A549 (cell line): ENCODE data around the gene COA8. TPM values are rescaled to one million over a fixed set of nuclear protein-coding genes. Genes with fewer than 3 reads are reported as not detected.

Source experiments
- ATAC-seq, 2 experiments: fragments of 200-7000 bp in 1 of 2; fragments of >200 bp in 1 of 2; cut with Nextera tagmentation in 1 of 2; cut with Tn5 transposase in 1 of 2; 3 replicates each; pipeline versions ENCODE4 v1.8.0 to v1.9.1; 2018 to 2020; ENCODE audit warnings: mild to moderate bottlenecking in 1 of 2, moderate library complexity in 1 of 2
- CTCF ChIA-PET: fragments of 300-600 bp; sonication (Branson Sonifier 250); formaldehyde crosslinking; extraction: SDS; loops from one replicate; lab custom pipeline; 2021; ENCODE audit warnings: antibody characterized with exemption, inconsistent platforms; lab: Yijun Ruan, JAX
- POLR2A ChIA-PET: fragments of 350-600 bp; formaldehyde crosslinking; extraction: SDS; loops from one replicate; lab custom pipeline; 2021; ENCODE audit warnings: antibody characterized with exemption, inconsistent platforms; lab: Yijun Ruan, JAX
- DNase-seq, 2 experiments: peaks; one replicate each; pipeline versions ENCODE4 v3.0.0 to v3.0.0-alpha.2; 2011 to 2016; ENCODE audit warnings: low read depth in 1 of 2, low spot score in 1 of 2
- FAIRE-seq: peaks from 2 replicates; lab custom pipeline; 2011; peaks lifted over from hg19 to GRCh38; lab: Jason Lieb, UNC
- H3K27ac ChIP-seq, 2 experiments: fragments of >200 bp; sonication (Bioruptor Twin); formaldehyde crosslinking; 3 replicates each; pipeline ENCODE4 v1.5.1; 2016 to 2017
- H3K4me1 ChIP-seq: fragments of >200 bp; sonication (Bioruptor Twin); formaldehyde crosslinking; 3 replicates; pipeline ENCODE4 v1.6.1; 2016
- H3K4me2 ChIP-seq: fragments of >200 bp; sonication (Bioruptor Twin); formaldehyde crosslinking; 3 replicates; pipeline ENCODE4 v1.6.1; 2016
- H3K4me3 ChIP-seq: fragments of >200 bp; sonication (Bioruptor Twin); formaldehyde crosslinking; 3 replicates; pipeline ENCODE4 v1.5.1; 2016
- H3K9me3 ChIP-seq: fragments of >200 bp; sonication (Bioruptor Twin); formaldehyde crosslinking; 3 replicates; pipeline ENCODE4 v1.6.1; 2016
- BCL3 ChIP-seq: fragments of >200 bp; sonication (Bioruptor Twin); formaldehyde crosslinking; IDR thresholded peaks from 3 replicates; pipeline ENCODE4 v1.6.1; 2016
- CHD2 ChIP-seq: fragments of 150-350 bp; IDR thresholded peaks from 2 replicates; pipeline ENCODE4 v1.6.1; 2014; ENCODE audit warnings: low read length; ENCODE audit not compliant: partially characterized antibody
- CTCF ChIP-seq: fragments of >200 bp; sonication (Bioruptor Twin); formaldehyde crosslinking; IDR thresholded peaks from 3 replicates; pipeline ENCODE4 v1.5.1; 2016
- EHF ChIP-seq: fragments of 250-450 bp; sonication (Bioruptor Pico); IDR thresholded peaks from 2 replicates; pipeline ENCODE4 v1.5.0; 2020; ENCODE audit warnings: mild to moderate bottlenecking
- EHMT2 ChIP-seq: fragments of 200-600 bp; sonication (generic); IDR thresholded peaks from 2 replicates; pipeline ENCODE4 v1.6.1; 2016; ENCODE audit warnings: antibody characterized with exemption, low read depth, mild to moderate bottlenecking, moderate library complexity
- EP300 ChIP-seq, 2 experiments: fragments of >200 bp; sonication (Bioruptor Twin); formaldehyde crosslinking; IDR thresholded peaks; 2 replicates in 1 of 2; 3 replicates in 1 of 2; pipeline ENCODE4 v1.6.1; 2016 to 2017
- ESRRA ChIP-seq: fragments of 150-350 bp; IDR thresholded peaks from 2 replicates; pipeline ENCODE4 v1.6.1; 2014; ENCODE audit warnings: mild to moderate bottlenecking, low read length, borderline replicate concordance
- FOSB ChIP-seq: fragments of 250-450 bp; sonication (Bioruptor Pico); IDR thresholded peaks from 2 replicates; pipeline ENCODE4 v1.5.0; 2020; ENCODE audit warnings: mild to moderate bottlenecking, moderate library complexity
- FOSL2 ChIP-seq, 2 experiments: fragments of 450-650 bp in 1 of 2; fragments of >200 bp in 1 of 2; sonication (Bioruptor Twin) in 1 of 2; formaldehyde crosslinking; IDR thresholded peaks; 2 replicates each; pipeline versions ENCODE4 v1.5.0 to v1.6.1; 2016 to 2020; ENCODE audit warnings: mild to moderate bottlenecking in 1 of 2, moderate library complexity in 1 of 2
- FOXS1 ChIP-seq: fragments of 250-450 bp; sonication (Bioruptor Pico); IDR thresholded peaks from 2 replicates; pipeline ENCODE4 v1.5.0; 2020; ENCODE audit warnings: mild to moderate bottlenecking, moderate library complexity
- HDAC2 ChIP-seq: fragments of 200-600 bp; sonication (generic); IDR thresholded peaks from 2 replicates; pipeline ENCODE4 v1.6.1; 2016
- HEYL ChIP-seq: fragments of 250-450 bp; sonication (Bioruptor Pico); IDR thresholded peaks from 2 replicates; pipeline ENCODE4 v1.8.0; 2021; ENCODE audit warnings: mild to moderate bottlenecking, moderate library complexity
- JUN ChIP-seq, 2 experiments: fragments of >200 bp; sonication (Bioruptor Twin); formaldehyde crosslinking; IDR thresholded peaks; 2 replicates in 1 of 2; 3 replicates in 1 of 2; pipeline ENCODE4 v1.6.1; 2016 to 2017
- KDM5A ChIP-seq: fragments of 200-600 bp; sonication (generic); IDR thresholded peaks from 2 replicates; pipeline ENCODE4 v1.6.1; 2016; ENCODE audit warnings: antibody characterized with exemption, mild to moderate bottlenecking
- MAZ ChIP-seq: fragments of 150-350 bp; IDR thresholded peaks from 2 replicates; pipeline ENCODE4 v1.6.1; 2014; ENCODE audit warnings: antibody characterized with exemption, low read depth, low read length, borderline replicate concordance
- MYC ChIP-seq: IDR thresholded peaks from 2 replicates; pipeline ENCODE4 v1.6.1; 2012; ENCODE audit warnings: mild to moderate bottlenecking, inconsistent platforms, low read length, improper control_type of control experiment, borderline replicate concordance
- NPAS2 ChIP-seq: fragments of 250-450 bp; sonication (Bioruptor Pico); IDR thresholded peaks from 2 replicates; pipeline ENCODE4 v1.8.0; 2022; ENCODE audit warnings: mild to moderate bottlenecking, moderate library complexity, borderline replicate concordance
- NR3C1 ChIP-seq: fragments of >200 bp; sonication (Bioruptor Twin); formaldehyde crosslinking; IDR thresholded peaks from 3 replicates; pipeline ENCODE4 v1.6.1; 2017
- PHF8 ChIP-seq: fragments of 200-600 bp; sonication (generic); IDR thresholded peaks from 2 replicates; pipeline ENCODE4 v1.6.1; 2016; ENCODE audit warnings: low read depth, mild to moderate bottlenecking, antibody characterized with exemption, moderate library complexity, borderline replicate concordance
- POLR2AphosphoS2 ChIP-seq: conservative IDR thresholded peaks from 2 replicates; pipeline ENCODE4 v1.6.1; 2012; ENCODE audit warnings: low read length, improper control_type of control experiment, inconsistent platforms
- RARB ChIP-seq: fragments of 250-450 bp; sonication (Bioruptor Pico); IDR thresholded peaks from 2 replicates; pipeline ENCODE4 v1.8.0; 2021; ENCODE audit warnings: mild to moderate bottlenecking, moderate library complexity
- RCOR1 ChIP-seq: fragments of 150-350 bp; IDR thresholded peaks from 2 replicates; pipeline ENCODE4 v1.6.1; 2014; ENCODE audit warnings: antibody characterized with exemption, low read length, low read depth
- SREBF2 ChIP-seq: fragments of 450-650 bp; IDR thresholded peaks from 2 replicates; pipeline ENCODE4 v1.6.1; 2014; ENCODE audit warnings: mild to moderate bottlenecking, moderate library complexity
- TP53 ChIP-seq: fragments of 250-450 bp; sonication (Bioruptor Pico); IDR thresholded peaks from 2 replicates; pipeline ENCODE4 v1.5.0; 2021; ENCODE audit warnings: mild to moderate bottlenecking, moderate library complexity
- ZC3H11A ChIP-seq: fragments of 450-650 bp; IDR thresholded peaks from 2 replicates; pipeline ENCODE4 v1.6.1; 2014; ENCODE audit warnings: antibody characterized with exemption, mild to moderate bottlenecking
- ZNF302 ChIP-seq: fragments of 250-450 bp; sonication (Bioruptor Pico); IDR thresholded peaks from 2 replicates; pipeline ENCODE4 v1.9.0; 2021; ENCODE audit warnings: inconsistent platforms, mild to moderate bottlenecking, moderate library complexity
- ZSCAN20 ChIP-seq: fragments of 250-450 bp; sonication (Bioruptor Pico); IDR thresholded peaks from 2 replicates; pipeline ENCODE4 v1.8.0; 2022; ENCODE audit warnings: mild to moderate bottlenecking, moderate library complexity
- WGBS: methylation state at CpG from one replicate; pipeline ENCODE4 v1.1.6; 2017; ENCODE audit errors: missing lambda C conversion rate; 5-methylcytosine and 5-hydroxymethylcytosine counted together
- polyA plus RNA-seq, 4 experiments: library from polyadenylated mRNA; depleted of rRNA in 3 of 4; stranded (reverse); fragments of >200 nt; fragmentation: RNase III in 1 of 4; extraction: RNeasy Plus Mini Kit Qiagen cat#74134 plus additional on column Dnase treatment in 1 of 4; gene quantifications; 2 replicates in 3 of 4; 3 replicates in 1 of 4; pipeline ENCODE4 v1.2.3, GENCODE V29; 2011 to 2017

The COA8 gene
- polyA plus RNA-seq, 2 of the 4 experiments (the other 2 are of a cell fraction) = 29.8 to 34.9 TPM

- TF ChIP-seq TP53 (CRISPR knock-in tag) (no peak), BCL3 (no peak)
Measured at GRCh38 chr14:103562179-103562428, 656 bp upstream of the COA8 start (continued).

- Histone ChIP-seq H3K4me3 (peak overlapping the region; percentile 99), H3K27ac (peak overlapping the region; percentile 95 to 98), H3K4me1 (peaks cover 33% of the 10 kb centered on the region), H3K4me2 (peak overlapping the region; percentile 86), H3K9me3 (no peaks in the 10 kb centered on the region)
- no peak for DNase-seq
- FAIRE-seq = no peak
- ChIA-PET POLR2A (no interaction called here), CTCF (interaction anchor here (3.9 kb wide), 1 partner anchor 13 kb away, joined by 19 read pairs; no protein-coding TSS in a partner anchor)
- TF ChIP-seq RCOR1 (no peak), EHF (no peak), TP53 (CRISPR knock-in tag) (no peak), EP300 (IDR thresholded peaks at IDR 0.05) (no peak), HDAC2 (no peak)
- WGBS = 2% methylated on average over 22 of the region's 22 CpGs
- no peak for ATAC-seq
Measured at GRCh38 chr14:103563226-103563620, 463 bp downstream of the COA8 start.

- ChIA-PET CTCF (interaction anchor here (3.9 kb wide), 1 partner anchor 12 kb away, joined by 19 read pairs; no protein-coding TSS in a partner anchor), POLR2A (no interaction called here)
- ATAC-seq (no peak), DNase-seq (no peak), FAIRE-seq (no peak)
- peak overlapping the region; percentile 86 for H3K4me2 ChIP-seq
- no peaks in the 10 kb centered on the region for H3K9me3 ChIP-seq
- 67% methylated on average over 21 of the region's 21 CpGs for WGBS
- H3K4me3 ChIP-seq = peak overlapping the region; percentile 99
- no peak for TF ChIP-seq ZC3H11A
- no peak for TF ChIP-seq HEYL
- TF ChIP-seq NPAS2 (CRISPR knock-in tag) = no peak
- TF ChIP-seq NR3C1 = no peak
- no peak for TF ChIP-seq MYC
- no peak for TF ChIP-seq SREBF2
- TF ChIP-seq RARB (CRISPR knock-in tag) = no peak
- TF ChIP-seq JUN (IDR thresholded peaks at IDR 0.05) = no peak
- TF ChIP-seq KDM5A = no peak
- TF ChIP-seq FOSL2 (IDR thresholded peaks at IDR 0.05) = no peak
- TF ChIP-seq FOSL2 (CRISPR knock-in tag; IDR thresholded peaks at IDR 0.05) = no peak
- no peak for TF ChIP-seq EP300 (IDR thresholded peaks at IDR 0.05)
- TF ChIP-seq ESRRA = no peak
- no peak for TF ChIP-seq ZNF302 (CRISPR knock-in tag)
- no peak for TF ChIP-seq PHF8
- peak overlapping the region; percentile 95 to 98; a peak in 5 of 6 replicates for H3K27ac ChIP-seq
- peaks cover 26% of the 10 kb centered on the region for H3K4me1 ChIP-seq
Measured at GRCh38 chr14:103563844-103564505, 1.2 kb downstream of the COA8 start.

- Histone ChIP-seq H3K4me3 (no peak overlapping the region), H3K4me2 (no peak overlapping the region), H3K27ac (no peak overlapping the region), H3K9me3 (no peaks in the 10 kb centered on the region), H3K4me1 (peaks cover 8% of the 10 kb centered on the region; the same call in 1 of the 3 replicates)
- TF ChIP-seq PHF8 = no peak
- no peak for TF ChIP-seq POLR2AphosphoS2
- TF ChIP-seq ZC3H11A = no peak
- no peak for TF ChIP-seq MYC
- no peak for TF ChIP-seq RCOR1
- TF ChIP-seq FOXS1 (CRISPR knock-in tag) = no peak
- no peak for TF ChIP-seq BCL3
- TF ChIP-seq ZSCAN20 (CRISPR knock-in tag) = no peak
- no peak for TF ChIP-seq NPAS2 (CRISPR knock-in tag)
- no peak for TF ChIP-seq CHD2
- TF ChIP-seq MAZ = no peak
- no peak for TF ChIP-seq EHMT2
- TF ChIP-seq FOSB = no peak
- TF ChIP-seq EP300 (IDR thresholded peaks at IDR 0.05) = no peak
- TF ChIP-seq CTCF = no peak
- WGBS = 88% methylated on average over 8 of the region's 8 CpGs
- ATAC-seq (no peak), FAIRE-seq (no peak), DNase-seq (no peak)
- POLR2A ChIA-PET = no interaction called here
- CTCF ChIA-PET = interaction anchor here (0.7 to 1.3 kb wide), 4 partner anchors 22 to 340 kb away, joined by 3 to 4 read pairs (median 3); no protein-coding TSS in a partner anchor
Measured at GRCh38 chr14:103568952-103569351, 6.2 kb downstream of the COA8 start.
